Activated CD8-positive, alpha-beta memory T cell treated with anti-CD3 and anti-CD28 coated beads, Interleukin-2, amount 10 ng/mL, durations not matched to agents 7 days and 5 days (primary cell): Measurements from ENCODE around the gene DOCK1. TPM values are rescaled to one million over a fixed set of nuclear protein-coding genes. Genes with fewer than 3 reads are reported as not detected.
"Not testable (repeated sequence)": the region's sequence is repeated elsewhere in the genome, so short reads cannot be mapped to it uniquely, and the experiment has no call there.

ENCODE experiments used
- ATAC-seq: fragments of 150-1000 bp; cut with Tn5 transposase; one replicate; pipeline ENCODE4 v1.10.0; 2021; ENCODE audit warnings: moderate library complexity
- CTCF ChIA-PET: fragments of 350-600 bp; sonication (Branson Sonifier 250); formaldehyde crosslinking; loops from one replicate; lab custom pipeline; 2021; ENCODE audit warnings: antibody characterized with exemption; lab: Charles Lee
- DNase-seq: peaks from one replicate; pipeline ENCODE4 v3.0.0-alpha.2; 2020
- H3K27ac Mint-ChIP-seq: one replicate; pipeline ENCODE4 v1.8.0; 2021; ENCODE audit warnings: mild to moderate bottlenecking, mixed read lengths
- H3K27me3 Mint-ChIP-seq: one replicate; pipeline ENCODE4 v1.8.0; 2021; ENCODE audit warnings: mixed read lengths
- H3K36me3 Mint-ChIP-seq: one replicate; pipeline ENCODE4 v1.8.0; 2021; ENCODE audit warnings: mild to moderate bottlenecking, mixed read lengths
- H3K4me1 Mint-ChIP-seq: one replicate; pipeline ENCODE4 v1.8.0; 2021; ENCODE audit warnings: mixed read lengths
- H3K4me3 Mint-ChIP-seq: one replicate; pipeline ENCODE4 v1.8.0; 2021; ENCODE audit warnings: mild to moderate bottlenecking, moderate library complexity, mixed read lengths
- H3K9me3 Mint-ChIP-seq: one replicate; pipeline ENCODE4 v1.8.0; 2022; ENCODE audit warnings: low read depth, mixed read lengths
- total RNA-seq, 2 experiments: library from RNA; stranded (reverse); gene quantifications; one replicate each; pipeline ENCODE4 v1.2.3, GENCODE V29; 2021

The DOCK1 gene
- total RNA-seq, 2 experiments from 2014 or later, result 0.07 TPM; not detected in 1

GRCh38 chr10:126937026-126937425 is 31.8 kb downstream of the DOCK1 start:
- CTCF ChIA-PET, result no interaction called here
- DNase-seq (no peak), ATAC-seq (no peak)
- Mint-ChIP-seq H3K4me1 (no peaks in the 10 kb centered on the region), H3K4me3 (no peak overlapping the region), H3K27ac (no peak overlapping the region), H3K9me3 (peaks cover 10% of the 10 kb centered on the region), H3K36me3 (no peaks in the 10 kb centered on the region), H3K27me3 (no peaks in the 10 kb centered on the region)

DNA sequence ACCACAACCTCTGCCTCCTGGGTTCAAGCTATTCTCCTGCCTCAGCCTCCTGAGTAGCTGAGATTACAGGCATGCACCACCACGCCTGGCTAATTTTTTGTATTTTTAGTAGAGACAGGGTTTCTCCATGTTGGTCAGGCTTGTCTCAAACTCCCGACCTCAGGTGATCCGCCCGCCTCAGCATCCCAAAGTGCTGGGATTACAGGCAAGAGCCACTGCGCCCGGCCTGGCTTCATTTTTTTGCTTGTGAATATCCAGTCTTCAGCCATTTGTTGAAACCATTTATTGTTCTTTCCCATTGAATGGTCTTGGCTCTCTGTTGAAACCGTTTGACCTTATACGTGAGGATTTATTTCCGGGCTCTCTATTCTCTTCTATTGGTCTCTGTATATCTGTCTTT is 32.9 kb downstream of the DOCK1 start:
- H3K27ac Mint-ChIP-seq, result not testable (repeated sequence)

DNA sequence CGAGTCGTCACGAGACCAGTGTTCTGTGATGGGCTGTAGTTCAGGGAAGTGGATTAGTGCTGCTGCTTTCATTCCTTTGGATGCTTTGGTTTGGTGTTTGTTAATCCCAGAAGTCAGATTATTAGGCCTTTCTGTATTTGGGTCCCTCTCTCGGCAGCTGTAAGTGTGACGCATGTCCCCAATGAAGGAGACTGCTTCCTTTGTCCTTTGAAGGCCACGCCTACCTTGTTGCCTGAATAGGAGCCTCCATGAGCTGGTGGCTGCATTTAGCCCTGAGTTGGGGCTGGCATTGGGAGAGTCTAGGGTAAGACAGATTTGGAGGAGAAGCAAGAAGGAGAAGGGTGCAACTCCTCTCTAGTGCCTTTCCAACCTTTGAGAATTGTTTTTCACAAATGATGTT is 34.5 kb downstream of the DOCK1 start:
- ATAC-seq (no peak), DNase-seq (no peak)
- H3K36me3 Mint-ChIP-seq, result no peaks in the 10 kb centered on the region
- CTCF ChIA-PET, result no interaction called here
- no peak overlapping the region for H3K27ac Mint-ChIP-seq
- no peaks in the 10 kb centered on the region for H3K27me3 Mint-ChIP-seq
- peaks cover 12% of the 10 kb centered on the region for H3K9me3 Mint-ChIP-seq
- no peak overlapping the region for H3K4me3 Mint-ChIP-seq
- H3K4me1 Mint-ChIP-seq, result no peaks in the 10 kb centered on the region

More for the DNA sequence above, 32.9 kb downstream of the DOCK1 start:
- H3K4me3 Mint-ChIP-seq, H3K9me3 Mint-ChIP-seq, H3K36me3 Mint-ChIP-seq, H3K27me3 Mint-ChIP-seq, ATAC-seq, CTCF ChIA-PET, DNase-seq, H3K4me1 Mint-ChIP-seq: not testable (repeated sequence)

GRCh38 chr10:126940670-126941310 is 35.6 kb downstream of the DOCK1 start:
- H3K27me3 Mint-ChIP-seq, result no peaks in the 10 kb centered on the region
- H3K27ac Mint-ChIP-seq, result no peak overlapping the region
- no peaks in the 10 kb centered on the region for H3K4me1 Mint-ChIP-seq
- DNase-seq (no peak), ATAC-seq (no peak)
- no peak overlapping the region for H3K4me3 Mint-ChIP-seq
- CTCF ChIA-PET, result no interaction called here
- H3K36me3 Mint-ChIP-seq, result no peaks in the 10 kb centered on the region
- peaks cover 9% of the 10 kb centered on the region for H3K9me3 Mint-ChIP-seq

DNA sequence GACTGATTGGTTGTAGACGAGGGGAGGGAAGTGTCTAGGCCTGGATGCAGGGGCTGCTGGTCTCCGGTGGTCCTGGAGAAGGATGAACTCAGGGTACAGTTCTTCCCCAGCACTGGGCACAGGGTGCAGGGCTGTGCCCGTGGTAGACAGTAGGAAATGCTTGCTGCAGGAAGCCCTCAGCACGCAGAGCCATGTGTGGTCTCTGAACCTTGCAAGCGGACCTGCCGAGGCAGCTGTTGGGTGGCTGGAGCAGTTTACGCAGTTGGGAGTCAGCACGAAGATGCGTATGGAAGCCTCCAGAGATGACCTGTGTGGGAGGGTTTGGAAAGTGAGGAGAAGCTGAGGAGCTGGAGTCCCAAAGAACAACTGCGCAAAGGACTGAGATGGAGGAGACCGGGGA is 39.0 kb downstream of the DOCK1 start:
- Mint-ChIP-seq H3K36me3 (no peaks in the 10 kb centered on the region), H3K27me3 (no peaks in the 10 kb centered on the region), H3K27ac (no peak overlapping the region), H3K9me3 (peaks cover 12% of the 10 kb centered on the region), H3K4me1 (no peaks in the 10 kb centered on the region), H3K4me3 (no peak overlapping the region)
- ATAC-seq (no peak), DNase-seq (no peak)
- CTCF ChIA-PET, result no interaction called here

GRCh38 chr10:126945351-126946030 is 40.3 kb downstream of the DOCK1 start:
- ATAC-seq, result no peak
- Mint-ChIP-seq H3K4me3 (no peak overlapping the region), H3K9me3 (peaks cover 9% of the 10 kb centered on the region), H3K27ac (no peak overlapping the region), H3K27me3 (no peaks in the 10 kb centered on the region), H3K4me1 (no peaks in the 10 kb centered on the region), H3K36me3 (no peaks in the 10 kb centered on the region)
- CTCF ChIA-PET, result no interaction called here
- no peak for DNase-seq

DNA sequence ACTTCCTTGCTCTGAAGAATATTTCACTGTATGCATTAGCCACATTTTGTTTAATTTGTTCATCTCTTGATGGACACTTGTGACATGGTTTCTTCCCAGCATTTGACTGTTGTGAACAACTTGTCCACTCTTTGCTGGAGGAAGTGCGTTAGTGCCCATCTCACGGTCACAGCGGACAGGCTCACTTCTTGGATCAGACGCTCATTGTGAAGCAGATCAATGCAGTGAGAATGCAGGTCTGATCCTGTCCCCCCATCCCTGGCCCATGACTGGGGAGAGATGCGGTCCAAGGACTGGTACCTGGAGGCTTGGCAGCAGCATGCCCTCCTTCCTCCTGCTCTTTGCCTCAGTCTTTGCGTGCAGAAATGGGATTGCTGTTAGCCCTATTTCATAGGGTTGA is 41.5 kb downstream of the DOCK1 start:
- no peak for DNase-seq
- H3K27me3 Mint-ChIP-seq, result no peaks in the 10 kb centered on the region
- H3K27ac Mint-ChIP-seq, result no peak overlapping the region
- no peaks in the 10 kb centered on the region for H3K36me3 Mint-ChIP-seq
- CTCF ChIA-PET, result no interaction called here
- H3K4me3 Mint-ChIP-seq, result no peak overlapping the region
- H3K9me3 Mint-ChIP-seq, result peaks cover 9% of the 10 kb centered on the region
- ATAC-seq, result no peak
- no peaks in the 10 kb centered on the region for H3K4me1 Mint-ChIP-seq

DNA sequence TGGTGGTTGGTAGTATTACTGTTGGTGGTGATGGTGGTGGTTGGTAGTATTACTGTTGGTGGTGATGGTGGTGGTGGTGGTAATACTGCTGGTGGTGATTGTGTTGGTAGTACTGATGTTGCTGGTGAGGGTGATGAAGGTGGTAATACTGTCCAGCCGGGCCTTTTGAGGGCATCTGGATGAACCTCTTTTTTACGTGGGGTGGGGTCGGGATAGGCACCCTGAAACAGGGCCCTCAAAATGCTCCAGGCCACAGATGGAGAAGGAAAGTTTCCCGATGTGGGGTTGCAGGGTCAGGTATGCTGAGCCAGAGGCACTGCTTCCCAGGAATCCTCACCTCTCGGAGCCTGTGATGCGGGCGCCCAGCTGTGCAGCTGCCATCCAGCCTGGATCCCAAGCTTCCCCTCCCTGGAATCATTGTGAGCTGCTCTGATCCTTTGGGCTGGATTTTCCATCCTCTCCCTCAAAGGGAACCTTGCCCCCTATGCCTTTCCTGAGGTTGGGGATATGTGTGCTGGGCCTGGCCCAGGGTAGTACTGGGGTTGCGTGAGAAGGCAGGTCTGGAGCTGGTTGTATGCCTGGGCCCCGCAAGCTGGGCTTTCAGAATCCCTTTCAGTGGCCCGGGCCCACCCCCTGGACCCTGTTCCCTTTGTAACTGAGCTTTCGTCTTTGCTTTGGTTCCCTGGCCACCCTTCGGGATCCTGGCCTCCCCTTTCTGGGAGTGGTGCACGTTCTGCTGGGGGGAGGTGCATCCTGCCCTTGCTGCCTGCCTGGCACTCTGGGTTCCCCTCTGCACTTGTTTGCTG is 43.3 kb downstream of the DOCK1 start:
- H3K4me1 Mint-ChIP-seq, result no peaks in the 10 kb centered on the region
- H3K36me3 Mint-ChIP-seq, result no peaks in the 10 kb centered on the region
- peaks cover 7% of the 10 kb centered on the region for H3K9me3 Mint-ChIP-seq
- DNase-seq, result no peak
- H3K4me3 Mint-ChIP-seq, result no peak overlapping the region
- no peak overlapping the region for H3K27ac Mint-ChIP-seq
- H3K27me3 Mint-ChIP-seq, result no peaks in the 10 kb centered on the region
- ATAC-seq, result no peak
- CTCF ChIA-PET, result no interaction called here

GRCh38 chr10:126949161-126949503 is 43.9 kb downstream of the DOCK1 start:
- H3K36me3 Mint-ChIP-seq, result no peaks in the 10 kb centered on the region
- ATAC-seq, result no peak
- no peak overlapping the region for H3K27ac Mint-ChIP-seq
- CTCF ChIA-PET, result no interaction called here
- H3K9me3 Mint-ChIP-seq, result peaks cover 7% of the 10 kb centered on the region
- no peak overlapping the region for H3K4me3 Mint-ChIP-seq
- no peaks in the 10 kb centered on the region for H3K4me1 Mint-ChIP-seq
- H3K27me3 Mint-ChIP-seq, result no peaks in the 10 kb centered on the region
- no peak for DNase-seq

GRCh38 chr10:126950401-126951105 is 45.3 kb downstream of the DOCK1 start:
- no peaks in the 10 kb centered on the region for H3K4me1 Mint-ChIP-seq
- CTCF ChIA-PET, result no interaction called here
- ATAC-seq (no peak), DNase-seq (no peak)
- H3K4me3 Mint-ChIP-seq, result no peak overlapping the region
- no peaks in the 10 kb centered on the region for H3K27me3 Mint-ChIP-seq
- H3K9me3 Mint-ChIP-seq, result peaks cover 7% of the 10 kb centered on the region
- no peak overlapping the region for H3K27ac Mint-ChIP-seq
- H3K36me3 Mint-ChIP-seq, result no peaks in the 10 kb centered on the region

- no peak overlapping the region for H3K27ac Mint-ChIP-seq
- DNase-seq (no peak), ATAC-seq (no peak)
- no peaks in the 10 kb centered on the region for H3K4me1 Mint-ChIP-seq
- CTCF ChIA-PET, result no interaction called here
- H3K9me3 Mint-ChIP-seq, result peaks cover 7% of the 10 kb centered on the region
- no peaks in the 10 kb centered on the region for H3K27me3 Mint-ChIP-seq
- no peak overlapping the region for H3K4me3 Mint-ChIP-seq
- H3K36me3 Mint-ChIP-seq, result no peaks in the 10 kb centered on the region
Measured at GRCh38 chr10:126953886-126954285, 48.7 kb downstream of the DOCK1 start.

- H3K27ac Mint-ChIP-seq, result no peak overlapping the region
- H3K4me3 Mint-ChIP-seq, result no peak overlapping the region
- H3K9me3 Mint-ChIP-seq, result peaks cover 7% of the 10 kb centered on the region
- ATAC-seq, result no peak
- H3K4me1 Mint-ChIP-seq, result no peaks in the 10 kb centered on the region
- H3K36me3 Mint-ChIP-seq, result no peaks in the 10 kb centered on the region
- H3K27me3 Mint-ChIP-seq, result no peaks in the 10 kb centered on the region
- no peak for DNase-seq
- CTCF ChIA-PET, result no interaction called here
Measured at GRCh38 chr10:126955396-126955795, 50.2 kb downstream of the DOCK1 start.

DNA sequence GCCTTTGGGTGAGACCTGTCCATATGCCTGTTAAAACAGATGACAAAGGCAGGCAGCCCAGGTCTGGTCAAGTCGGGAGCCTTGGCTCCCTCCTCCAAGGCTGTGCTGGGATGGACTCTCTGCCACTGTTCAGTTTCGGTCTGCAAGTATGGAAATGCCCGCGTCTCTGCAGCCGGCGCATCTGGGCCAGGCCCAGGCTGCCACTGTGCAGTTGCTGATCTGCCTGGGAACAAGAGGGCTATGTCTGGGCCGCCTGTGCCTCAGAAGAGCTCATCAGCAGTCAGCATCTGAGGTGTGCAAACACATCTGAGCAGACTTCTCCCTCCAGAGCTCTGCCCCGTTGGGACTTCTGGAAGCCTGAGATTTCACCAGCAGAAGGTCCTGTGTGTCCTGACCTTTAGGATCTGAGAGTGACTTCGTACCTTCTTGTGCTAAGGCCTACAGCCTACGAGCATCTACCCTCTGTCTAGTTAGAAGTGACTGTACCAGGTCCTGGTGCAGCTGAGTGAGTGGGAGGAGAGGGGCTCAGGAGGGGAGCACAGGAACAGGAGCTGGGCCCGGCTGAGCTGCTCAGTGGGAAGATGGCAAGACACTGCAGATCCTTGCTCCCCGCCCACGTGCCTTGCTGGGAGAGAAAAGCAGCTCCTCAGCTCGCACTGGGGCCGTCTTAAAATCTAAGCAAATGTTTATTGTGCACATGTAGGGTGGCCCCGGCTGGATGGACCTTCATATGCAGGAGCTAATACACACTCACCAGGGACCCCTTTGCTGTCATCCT is 50.9 kb downstream of the DOCK1 start:
- Mint-ChIP-seq H3K4me1 (no peaks in the 10 kb centered on the region), H3K27ac (no peak overlapping the region), H3K27me3 (no peaks in the 10 kb centered on the region), H3K4me3 (no peak overlapping the region), H3K36me3 (no peaks in the 10 kb centered on the region), H3K9me3 (peaks cover 7% of the 10 kb centered on the region)
- DNase-seq (no peak), ATAC-seq (no peak)
- CTCF ChIA-PET, result no interaction called here
